GM19035 (cell line): Measurements from ENCODE around the gene MAML1.
"Not testable (repeated sequence)": the region's sequence is repeated elsewhere in the genome, so short reads cannot be mapped to it uniquely, and the experiment has no call there.

Experiments
- ATAC-seq: cut with Tn5 transposase; IDR thresholded peaks from one replicate; pipeline ENCODE4 v1.9.1; 2021; ENCODE audit not compliant: unreplicated experiment

MAML1 gene

DNA sequence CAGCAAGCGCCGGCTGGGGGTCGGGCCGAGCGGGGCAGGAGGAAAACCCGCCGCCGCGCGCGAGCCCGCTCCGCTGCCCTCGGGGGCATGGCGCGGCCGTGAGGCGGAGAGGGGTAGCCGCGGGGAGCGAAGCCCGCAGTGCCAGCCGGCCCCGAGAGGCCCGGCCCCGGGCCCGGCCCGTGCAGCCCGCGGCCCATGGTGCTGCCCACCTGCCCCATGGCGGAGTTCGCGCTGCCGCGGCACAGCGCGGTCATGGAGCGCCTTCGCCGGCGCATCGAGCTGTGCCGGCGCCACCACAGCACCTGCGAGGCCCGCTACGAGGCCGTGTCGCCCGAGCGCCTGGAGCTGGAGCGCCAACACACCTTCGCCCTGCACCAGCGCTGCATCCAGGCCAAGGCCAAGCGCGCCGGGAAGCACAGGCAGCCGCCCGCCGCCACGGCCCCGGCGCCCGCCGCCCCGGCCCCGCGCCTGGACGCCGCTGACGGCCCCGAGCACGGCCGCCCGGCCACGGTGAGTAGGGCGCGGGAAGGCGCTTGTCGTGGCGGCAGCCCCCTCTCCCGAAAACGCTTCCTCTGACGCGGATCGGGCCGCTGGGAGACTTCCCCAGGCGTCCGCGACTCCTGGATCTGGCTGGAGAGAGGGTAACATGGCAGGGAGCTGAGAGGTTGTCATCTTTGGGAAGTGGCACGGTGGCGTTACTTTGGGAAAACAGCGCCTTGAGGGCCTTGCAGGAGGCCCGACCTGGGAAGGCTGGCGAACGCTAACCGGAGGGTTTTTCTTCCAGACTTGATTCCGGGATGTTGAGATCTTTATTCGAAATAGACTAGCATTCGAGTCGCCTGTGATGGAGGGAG lies 523 bp downstream of the MAML1 start:
- peak; percentile 31 for ATAC-seq

DNA sequence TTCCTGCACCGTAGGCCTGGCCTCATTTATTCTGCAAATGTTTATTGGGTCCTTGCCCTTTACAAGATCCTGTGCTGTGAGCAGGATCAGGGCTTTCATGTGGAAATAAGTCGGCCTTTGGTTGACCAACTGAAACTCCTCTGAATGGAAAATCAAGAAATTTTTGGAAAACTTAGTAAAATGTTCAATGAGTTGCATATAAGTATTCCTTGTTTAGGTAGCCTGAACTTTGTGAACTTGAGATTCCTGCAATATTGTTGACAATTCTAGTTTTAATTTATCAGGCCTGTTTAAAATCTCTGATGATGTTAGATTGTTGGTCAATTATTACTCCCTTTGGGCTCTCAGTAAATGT lies 1.1 kb downstream of the MAML1 start:
- ATAC-seq: no peak

DNA sequence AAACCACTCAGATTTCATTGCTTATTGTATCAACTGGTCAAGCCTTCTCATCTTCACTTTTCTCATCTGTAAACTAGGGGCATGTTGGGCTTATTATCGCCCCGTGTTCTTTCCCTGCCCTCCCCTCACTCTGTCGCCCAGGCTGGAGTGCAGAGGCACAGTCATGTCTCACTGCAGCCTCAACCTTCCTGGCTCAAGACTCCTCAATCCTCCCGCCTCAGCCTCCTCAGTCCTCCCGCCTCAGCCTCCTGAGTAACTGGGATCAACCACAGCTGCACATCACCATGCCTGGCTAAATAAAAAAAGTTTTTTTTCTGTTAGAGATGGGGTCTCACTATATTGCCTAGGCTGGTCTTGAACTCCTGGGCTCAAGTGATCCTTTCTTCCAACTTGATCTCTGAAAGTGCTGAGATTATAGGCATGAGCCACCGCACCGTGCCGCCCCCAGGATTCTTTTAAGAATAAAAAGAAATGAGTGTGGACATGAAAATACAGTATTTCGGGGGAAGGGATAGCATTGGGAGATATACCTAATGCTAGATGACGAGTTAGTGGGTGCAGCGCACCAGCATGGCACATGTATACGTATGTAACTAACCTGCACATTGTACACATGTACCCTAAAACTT lies 2.0 kb downstream of the MAML1 start:
- ATAC-seq: no peak

DNA sequence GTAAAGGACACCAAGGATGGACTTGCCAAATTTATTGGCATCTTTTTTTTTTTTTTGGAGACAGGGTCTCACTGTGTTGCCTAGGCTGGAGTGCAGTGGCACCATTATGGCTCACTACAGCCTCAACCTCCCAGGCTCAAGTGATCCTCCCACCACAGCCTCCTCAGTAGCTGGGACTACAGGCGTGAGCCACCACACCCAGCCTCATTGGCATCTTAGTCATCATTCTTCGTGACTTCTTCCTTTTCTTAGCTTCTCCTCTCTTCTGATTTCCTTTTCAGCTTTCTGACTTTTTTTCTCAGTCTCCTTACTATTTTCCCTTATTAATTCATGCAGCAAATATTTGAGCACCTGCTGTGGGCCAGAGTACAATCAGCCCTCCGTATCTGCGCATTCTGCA lies 6.1 kb downstream of the MAML1 start:
- ATAC-seq: no peak

DNA sequence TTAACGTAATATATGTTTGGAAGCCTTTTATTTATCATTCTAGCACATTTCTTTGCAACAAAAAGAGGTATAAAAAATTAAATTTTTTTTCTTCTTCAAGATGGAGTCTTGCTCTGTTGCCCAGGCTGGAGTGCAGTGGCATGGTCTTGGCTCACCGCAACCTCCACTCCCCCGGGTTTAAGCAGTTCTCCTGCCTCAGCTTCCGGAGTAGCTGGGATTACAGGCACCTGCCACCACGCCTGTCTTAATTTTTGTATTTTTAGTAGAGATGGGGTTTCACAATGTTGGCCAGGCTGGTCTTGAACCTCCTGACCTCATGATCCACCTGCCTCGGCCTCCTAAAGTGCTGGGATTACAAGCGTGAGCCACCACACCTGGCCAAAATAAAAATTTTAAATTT lies 11.5 kb downstream of the MAML1 start:
- ATAC-seq: not testable (repeated sequence)

DNA sequence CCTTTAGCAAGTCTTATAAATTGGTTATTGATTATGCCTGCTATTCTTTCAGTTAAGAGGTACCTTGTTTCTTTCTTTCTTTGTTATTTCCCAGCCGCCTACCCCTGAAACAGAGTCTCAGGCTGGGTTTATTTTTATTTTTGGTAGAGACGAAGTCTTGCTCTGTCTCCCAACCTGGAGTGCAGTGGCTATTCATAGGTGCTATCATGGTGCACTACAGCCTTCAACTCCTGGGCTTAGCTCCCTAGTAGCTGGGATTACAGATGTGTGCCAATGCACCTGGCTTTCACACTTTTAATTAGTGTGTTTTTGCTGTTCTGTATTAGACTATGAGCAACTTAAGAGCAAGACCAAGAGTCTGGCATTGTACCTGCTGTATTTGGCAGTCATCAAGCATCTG lies 14.2 kb downstream of the MAML1 start:
- no peak for ATAC-seq

DNA sequence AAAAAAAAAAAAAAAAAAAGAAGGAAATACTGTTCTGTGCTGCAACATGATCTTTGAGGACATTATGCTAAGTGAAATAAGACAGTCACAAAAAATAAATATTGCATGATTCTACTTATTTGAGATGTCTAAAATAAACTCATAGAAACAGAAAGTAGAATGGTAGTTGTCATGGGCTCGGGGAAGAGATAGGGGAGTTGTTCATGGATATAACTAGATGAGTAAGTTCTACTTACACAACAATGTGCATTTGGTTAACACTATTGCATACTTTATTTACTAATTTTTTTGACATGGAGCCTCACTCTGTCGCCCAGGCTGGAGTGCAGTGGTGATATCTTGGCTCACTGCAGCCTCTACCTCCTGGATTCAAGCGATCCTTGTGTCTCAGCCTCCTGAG lies 15.2 kb downstream of the MAML1 start:
- no peak for ATAC-seq

DNA sequence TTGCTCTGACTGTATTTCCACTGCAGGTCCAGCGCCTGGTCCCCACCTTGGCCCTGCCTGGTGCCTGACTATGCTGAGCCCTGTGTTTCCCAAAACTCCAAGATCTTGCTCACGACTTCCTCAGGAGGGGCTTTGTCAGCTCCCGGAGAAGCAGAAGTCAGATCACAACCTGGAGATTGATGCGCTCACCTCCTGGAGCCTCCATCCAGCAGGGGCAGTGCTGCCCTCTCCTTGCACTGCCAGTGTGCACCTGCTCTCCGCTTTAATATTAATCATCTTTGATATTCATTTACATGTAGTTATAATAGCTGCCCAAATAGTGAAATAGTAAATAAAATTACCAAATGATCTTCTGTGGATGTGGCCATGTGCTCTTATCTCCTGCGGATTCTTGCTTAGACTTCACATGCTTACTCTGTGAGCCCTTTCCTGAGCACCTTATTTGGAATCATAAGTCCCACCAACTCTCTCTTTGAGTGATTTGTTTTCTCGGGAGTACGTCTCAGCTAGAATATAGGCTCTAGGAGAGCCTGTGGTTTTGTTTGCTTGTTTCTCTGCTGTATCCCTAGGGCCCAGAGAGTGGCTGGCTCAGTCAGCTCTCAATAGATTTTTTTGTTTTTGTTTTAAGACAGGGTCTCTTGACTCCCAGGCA lies 17.4 kb downstream of the MAML1 start:
- ATAC-seq: no peak

DNA sequence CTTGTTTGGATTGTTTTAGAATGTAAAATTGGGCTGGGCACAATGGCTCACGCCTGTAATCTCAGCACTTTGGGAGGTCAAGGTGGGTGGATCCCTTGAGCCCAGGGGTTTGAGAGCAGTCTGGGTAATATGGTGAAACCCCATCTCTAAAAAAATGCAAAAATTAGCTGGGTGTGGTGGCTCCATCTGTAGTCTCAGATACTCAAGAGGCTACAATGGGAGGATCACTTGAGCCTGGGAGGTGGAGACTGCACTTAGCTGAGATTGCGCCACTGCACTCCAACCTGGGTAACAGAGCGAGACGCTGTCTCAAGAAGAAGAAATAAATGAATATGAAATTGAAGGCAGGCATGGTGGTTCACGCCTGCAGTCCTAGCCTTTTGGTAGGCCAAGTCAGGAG lies 21.3 kb downstream of the MAML1 start:
- no peak for ATAC-seq

DNA sequence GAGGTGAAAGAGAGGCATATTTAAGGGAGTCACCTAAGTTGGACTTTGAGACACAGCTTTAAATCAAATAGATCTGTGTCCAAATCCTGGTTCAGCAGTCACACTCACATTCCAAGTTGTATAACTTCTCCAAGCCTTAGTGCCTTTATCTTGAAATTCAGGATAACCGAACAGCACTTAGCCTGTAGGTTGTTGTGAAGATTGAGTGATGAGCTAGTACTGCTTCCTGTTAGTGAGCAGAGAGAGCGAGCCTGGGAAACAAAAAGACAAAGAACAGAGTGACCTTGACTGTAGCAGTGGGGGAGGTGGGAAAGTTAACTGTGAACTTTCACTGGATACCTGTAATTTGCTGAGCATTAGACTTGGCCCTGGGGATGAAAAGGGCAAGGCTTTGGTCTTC lies 22.4 kb downstream of the MAML1 start:
- no peak for ATAC-seq

DNA sequence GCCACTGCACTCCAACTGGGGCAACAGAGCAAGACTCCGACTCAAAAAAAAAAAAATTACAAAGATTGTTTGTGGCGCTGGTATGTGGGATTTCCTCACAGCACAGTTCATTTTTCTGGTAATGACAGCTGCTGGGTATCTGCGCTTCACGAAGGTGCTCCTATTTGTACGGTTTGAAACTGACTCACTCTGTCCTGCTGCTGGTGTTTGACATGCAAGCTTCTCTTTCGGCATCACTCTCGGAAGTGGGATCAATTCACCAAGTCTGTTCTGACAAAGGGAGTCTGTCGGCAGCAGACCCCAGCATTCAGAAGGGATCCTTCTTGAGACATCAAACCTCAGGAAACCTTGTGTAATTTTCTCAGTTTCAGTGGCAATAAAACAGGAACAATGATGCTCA lies 26.3 kb downstream of the MAML1 start:
- ATAC-seq: no peak

DNA sequence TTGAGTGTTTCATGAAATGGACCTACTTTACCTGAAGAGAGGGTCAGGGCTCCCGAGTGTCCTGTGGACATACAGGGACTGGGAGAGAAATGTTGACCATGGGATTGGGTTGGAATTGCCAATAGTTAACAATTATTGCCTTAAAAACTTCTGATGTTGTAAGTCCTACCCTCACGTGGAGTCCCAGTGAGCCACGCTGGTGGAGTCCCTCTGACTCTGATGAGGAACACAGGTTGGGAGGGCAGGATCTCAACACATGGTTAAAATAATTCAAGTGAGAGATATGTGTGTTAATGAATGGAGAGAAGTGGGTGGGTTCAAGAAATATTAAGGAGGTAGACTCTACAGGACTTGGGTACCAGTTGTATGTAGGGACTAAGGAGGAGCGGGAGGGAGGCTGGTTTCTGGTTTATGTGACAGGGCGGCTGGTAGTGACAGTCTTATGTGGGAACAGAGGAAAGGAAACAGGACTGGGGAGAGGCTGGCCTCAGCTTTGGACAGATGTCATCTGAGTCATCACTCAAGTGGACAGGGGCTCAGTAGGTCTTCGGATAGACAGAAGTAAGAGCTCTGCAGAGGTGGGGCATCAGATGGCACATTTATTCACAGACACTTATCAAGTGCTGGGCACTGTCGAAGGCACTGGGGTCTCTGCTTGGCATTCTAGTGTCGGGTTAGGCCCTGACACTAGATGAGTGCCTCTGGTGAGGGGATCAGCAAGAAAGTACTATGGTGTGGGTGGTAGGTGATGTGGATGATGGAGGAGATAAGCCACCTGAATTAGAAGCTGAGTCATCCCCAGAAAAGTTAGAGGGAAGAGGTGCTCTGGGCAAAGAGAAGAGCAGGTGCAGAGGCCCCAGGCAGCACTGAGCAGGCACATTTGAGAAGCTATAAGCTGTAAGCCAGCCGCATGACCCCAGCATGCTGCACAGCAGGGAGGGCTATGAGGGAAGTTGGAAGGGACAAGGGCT lies 27.2 kb downstream of the MAML1 start:
- ATAC-seq: no peak

DNA sequence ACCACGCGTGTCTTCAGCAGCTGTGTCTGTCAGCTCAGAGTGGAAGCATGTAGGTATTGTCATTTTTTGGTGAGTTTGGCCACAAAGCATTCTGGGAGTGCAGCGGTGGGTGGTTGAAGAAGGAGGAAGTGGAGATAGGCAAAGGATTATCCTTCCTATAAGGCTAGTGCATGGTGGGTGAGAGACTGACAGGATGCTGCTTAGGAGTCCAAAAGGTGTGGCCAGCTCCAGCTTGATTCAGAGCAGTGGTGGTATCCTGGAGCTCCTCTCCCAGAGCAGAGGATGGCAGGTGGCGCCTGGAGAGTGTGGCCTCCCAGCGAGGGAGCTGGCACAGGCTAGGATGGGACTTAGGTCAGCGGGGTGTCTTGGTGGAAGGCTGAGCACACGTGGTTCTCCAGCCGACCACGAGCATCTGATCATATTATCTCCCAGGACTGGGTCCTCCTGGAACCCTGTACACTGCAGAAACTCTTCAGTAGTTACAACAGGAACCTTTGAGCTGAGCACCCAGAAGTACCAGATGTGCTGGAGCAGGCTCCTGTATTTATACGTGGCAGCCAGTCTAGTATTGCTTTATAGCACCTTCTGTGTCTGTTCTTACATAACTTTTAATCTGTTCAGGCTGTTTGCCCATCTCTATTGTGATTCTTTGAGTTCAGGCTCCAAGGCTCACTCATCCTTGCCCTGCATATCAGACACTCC lies 29.6 kb downstream of the MAML1 start:
- ATAC-seq: no peak

DNA sequence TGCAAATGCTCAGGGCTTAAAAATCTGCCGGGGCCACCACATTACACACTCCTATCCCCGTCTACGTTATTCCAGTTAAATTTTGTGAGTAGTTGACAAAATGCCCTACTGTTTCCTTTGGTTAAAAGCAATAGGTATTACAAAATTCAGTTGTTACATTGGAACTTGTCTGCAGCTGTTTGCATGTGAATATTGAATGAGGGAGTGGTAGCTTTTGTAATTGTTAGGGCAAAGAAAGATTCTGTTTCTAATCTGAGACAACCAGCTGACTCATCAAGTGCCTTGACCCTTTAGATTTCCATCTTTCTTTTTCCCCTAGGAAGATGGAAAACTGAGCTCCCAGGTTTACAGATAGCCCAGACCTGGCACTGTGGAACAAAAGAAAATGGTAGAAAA lies 30.2 kb downstream of the MAML1 start:
- no peak for ATAC-seq

DNA sequence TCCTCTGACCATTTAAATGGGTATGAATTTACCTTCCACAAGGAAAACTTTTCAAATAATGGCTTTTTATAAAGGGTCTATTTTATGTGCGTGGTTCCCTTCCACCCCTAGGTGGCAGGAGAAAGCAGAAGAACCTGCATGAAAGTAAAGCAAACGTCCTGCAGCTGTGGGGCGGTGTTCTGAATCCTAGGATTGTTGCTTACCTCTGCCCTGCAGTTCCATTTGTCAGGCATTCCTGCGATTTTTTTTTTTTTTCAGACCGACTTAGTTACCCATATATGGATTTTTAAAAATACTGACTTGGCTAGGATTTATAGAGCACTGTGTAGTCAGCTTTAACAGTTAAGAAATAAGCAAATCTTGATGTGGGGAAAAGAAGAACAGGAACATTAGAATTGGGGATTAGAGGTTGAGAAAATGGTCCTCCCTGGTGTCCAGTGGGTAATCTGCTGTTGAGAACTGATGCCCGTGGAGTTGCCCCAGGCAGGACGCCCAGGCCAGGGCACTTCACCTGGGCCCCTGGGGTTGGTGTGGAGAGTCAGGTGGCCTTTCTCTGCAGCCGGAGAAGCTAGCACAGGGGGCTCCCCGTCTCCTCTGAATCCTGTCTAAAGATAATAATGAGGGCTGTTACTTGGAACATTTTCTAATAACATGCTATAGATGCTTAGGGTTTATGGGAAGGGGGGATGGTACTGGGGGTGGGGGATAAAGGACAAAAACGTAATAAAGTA lies 30.8 kb downstream of the MAML1 start:
- no peak for ATAC-seq

DNA sequence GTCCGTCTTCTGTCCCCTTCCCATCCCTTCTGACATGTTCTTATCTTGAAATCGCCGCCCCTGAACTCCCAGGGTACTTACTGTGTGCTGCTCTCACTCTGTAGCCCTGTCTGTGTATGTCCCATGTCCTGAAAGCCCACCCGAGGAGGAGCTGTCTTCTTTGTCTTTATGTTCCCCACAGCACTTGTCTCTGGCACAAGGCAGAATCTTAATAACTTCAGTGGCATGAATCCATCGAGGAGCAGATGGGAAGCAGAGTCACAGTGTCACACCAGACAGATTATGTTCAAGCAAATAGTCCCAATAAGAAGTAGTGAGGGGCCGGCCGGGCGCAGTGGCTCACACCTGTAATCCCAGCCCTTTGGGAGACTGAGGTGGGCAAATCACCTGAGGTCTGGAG lies 31.4 kb downstream of the MAML1 start:
- no peak for ATAC-seq

DNA sequence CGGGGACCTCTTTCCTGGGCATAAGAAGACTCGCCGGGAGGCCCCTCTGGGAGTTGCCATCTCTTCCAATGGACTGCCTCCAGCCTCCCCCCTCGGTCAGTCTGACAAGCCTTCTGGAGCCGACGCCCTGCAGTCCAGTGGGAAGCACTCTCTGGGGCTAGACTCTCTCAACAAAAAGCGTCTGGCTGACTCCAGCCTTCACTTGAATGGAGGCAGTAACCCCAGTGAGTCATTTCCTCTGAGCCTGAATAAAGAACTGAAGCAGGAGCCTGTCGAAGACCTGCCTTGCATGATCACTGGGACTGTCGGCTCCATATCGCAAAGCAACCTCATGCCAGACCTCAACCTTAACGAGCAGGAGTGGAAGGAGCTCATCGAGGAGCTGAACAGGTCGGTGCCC lies 32.8 kb downstream of the MAML1 start:
- no peak for ATAC-seq

DNA sequence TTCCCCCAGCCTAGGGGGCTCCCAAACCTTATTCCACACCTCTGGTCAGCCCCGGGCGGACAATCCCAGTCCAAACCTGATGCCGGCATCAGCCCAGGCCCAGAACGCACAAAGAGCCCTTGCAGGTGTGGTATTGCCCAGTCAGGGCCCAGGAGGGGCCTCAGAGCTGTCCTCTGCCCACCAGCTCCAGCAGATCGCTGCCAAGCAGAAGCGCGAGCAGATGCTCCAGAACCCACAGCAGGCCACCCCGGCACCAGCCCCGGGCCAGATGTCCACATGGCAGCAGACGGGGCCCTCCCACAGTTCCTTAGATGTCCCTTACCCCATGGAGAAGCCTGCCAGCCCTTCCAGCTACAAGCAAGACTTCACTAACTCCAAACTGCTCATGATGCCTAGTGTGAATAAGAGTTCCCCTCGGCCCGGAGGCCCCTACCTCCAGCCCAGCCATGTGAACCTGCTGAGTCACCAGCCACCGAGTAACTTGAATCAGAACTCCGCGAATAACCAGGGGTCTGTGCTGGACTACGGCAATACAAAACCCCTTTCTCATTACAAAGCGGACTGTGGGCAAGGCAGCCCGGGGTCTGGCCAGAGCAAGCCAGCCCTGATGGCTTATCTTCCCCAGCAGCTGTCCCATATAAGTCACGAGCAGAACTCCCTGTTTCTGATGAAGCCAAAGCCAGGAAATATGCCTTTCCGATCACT lies 33.6 kb downstream of the MAML1 start:
- ATAC-seq: no peak

DNA sequence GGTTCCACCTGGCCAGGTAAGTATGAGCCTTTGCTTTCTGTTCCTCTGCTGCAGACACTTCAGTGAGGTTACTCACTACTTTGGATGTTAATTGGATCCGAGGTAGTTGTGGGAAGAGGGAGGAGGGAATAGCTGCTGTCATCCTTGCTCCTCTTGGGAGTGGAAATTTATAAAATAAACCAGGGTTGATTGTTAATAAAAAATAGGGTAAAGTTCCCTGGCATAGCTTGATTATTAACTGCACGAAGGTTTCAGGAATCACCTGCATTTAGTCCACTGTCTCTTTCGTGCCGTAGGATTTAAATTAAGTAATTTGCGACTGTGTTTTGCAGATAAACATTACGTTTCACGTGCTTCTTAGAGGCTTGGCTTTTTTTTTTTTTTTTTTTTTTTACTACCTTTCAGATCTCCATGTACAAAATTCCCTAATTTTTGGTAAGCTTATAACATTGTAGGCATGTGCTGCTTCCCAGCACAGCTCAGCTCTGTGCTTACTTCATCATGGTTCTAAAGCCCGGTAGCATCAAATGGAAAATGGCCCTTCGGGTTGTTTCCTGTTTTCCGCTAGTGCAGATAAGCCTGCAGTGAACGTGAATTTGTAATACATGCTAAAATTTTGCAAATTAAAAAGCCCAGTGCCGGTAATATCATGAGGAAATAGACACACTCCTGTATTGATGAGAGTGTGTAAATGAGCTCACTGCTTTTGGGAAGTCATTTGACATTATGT lies 34.3 kb downstream of the MAML1 start:
- ATAC-seq: no peak
